Measurements from ENCODE around the gene ABCA2. TPM values are rescaled to one million over a fixed set of nuclear protein-coding genes. Genes with fewer than 3 reads are reported as not detected.
A peak's percentile ranks its signal among the peaks of the same experiment; 100 is the strongest.

The ABCA2 gene, protein sequence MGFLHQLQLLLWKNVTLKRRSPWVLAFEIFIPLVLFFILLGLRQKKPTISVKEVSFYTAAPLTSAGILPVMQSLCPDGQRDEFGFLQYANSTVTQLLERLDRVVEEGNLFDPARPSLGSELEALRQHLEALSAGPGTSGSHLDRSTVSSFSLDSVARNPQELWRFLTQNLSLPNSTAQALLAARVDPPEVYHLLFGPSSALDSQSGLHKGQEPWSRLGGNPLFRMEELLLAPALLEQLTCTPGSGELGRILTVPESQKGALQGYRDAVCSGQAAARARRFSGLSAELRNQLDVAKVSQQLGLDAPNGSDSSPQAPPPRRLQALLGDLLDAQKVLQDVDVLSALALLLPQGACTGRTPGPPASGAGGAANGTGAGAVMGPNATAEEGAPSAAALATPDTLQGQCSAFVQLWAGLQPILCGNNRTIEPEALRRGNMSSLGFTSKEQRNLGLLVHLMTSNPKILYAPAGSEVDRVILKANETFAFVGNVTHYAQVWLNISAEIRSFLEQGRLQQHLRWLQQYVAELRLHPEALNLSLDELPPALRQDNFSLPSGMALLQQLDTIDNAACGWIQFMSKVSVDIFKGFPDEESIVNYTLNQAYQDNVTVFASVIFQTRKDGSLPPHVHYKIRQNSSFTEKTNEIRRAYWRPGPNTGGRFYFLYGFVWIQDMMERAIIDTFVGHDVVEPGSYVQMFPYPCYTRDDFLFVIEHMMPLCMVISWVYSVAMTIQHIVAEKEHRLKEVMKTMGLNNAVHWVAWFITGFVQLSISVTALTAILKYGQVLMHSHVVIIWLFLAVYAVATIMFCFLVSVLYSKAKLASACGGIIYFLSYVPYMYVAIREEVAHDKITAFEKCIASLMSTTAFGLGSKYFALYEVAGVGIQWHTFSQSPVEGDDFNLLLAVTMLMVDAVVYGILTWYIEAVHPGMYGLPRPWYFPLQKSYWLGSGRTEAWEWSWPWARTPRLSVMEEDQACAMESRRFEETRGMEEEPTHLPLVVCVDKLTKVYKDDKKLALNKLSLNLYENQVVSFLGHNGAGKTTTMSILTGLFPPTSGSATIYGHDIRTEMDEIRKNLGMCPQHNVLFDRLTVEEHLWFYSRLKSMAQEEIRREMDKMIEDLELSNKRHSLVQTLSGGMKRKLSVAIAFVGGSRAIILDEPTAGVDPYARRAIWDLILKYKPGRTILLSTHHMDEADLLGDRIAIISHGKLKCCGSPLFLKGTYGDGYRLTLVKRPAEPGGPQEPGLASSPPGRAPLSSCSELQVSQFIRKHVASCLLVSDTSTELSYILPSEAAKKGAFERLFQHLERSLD (N-terminal part only)
- total RNA-seq, result 47.2 TPM
- long read RNA-seq, partial matches to known transcripts, result 10 of 12 reads
- long read RNA-seq, other reads (novel, unspliced or antisense), result 2 of 12 reads

- DNase-seq (ENCODE audit: low spot score), result no peak
Observed at GRCh38 chr9:137027369-137028262, at the start of gene ABCA2. ABCA2 (minus strand) TSS chr9:137028237; CDS start chr9:137028140, 97 bp downstream.

- peak; percentile 91 for DNase-seq (ENCODE audit: low spot score)
Observed at GRCh38 chr9:137077010-137077747, 49.1 kb upstream of the ABCA2 start, which contains the start of gene UAP1L1. UAP1L1 (plus strand) TSS chr9:137077517; CDS start chr9:137077533, 16 bp downstream.

DNA sequence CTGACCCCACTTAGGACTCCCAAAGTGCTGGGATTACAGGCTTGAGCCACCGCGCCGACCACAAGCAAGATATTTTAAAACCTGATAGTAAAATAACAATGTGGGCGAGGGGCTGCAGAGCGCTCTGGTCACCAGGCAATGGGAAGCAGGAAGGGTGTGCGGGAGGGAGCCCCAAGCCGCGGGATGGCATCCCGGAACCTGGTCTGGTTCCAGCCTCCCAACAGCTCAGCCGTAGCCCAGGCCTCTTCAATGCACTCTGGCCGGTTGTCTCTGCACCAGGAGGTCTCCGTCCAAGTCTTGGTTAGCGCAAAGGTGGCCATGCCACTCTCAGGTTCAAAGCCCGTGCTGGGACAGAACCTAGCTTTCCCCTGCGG is 48.6 kb upstream of the ABCA2 start:
- DNase-seq (ENCODE audit: low spot score), result no peak

DNA sequence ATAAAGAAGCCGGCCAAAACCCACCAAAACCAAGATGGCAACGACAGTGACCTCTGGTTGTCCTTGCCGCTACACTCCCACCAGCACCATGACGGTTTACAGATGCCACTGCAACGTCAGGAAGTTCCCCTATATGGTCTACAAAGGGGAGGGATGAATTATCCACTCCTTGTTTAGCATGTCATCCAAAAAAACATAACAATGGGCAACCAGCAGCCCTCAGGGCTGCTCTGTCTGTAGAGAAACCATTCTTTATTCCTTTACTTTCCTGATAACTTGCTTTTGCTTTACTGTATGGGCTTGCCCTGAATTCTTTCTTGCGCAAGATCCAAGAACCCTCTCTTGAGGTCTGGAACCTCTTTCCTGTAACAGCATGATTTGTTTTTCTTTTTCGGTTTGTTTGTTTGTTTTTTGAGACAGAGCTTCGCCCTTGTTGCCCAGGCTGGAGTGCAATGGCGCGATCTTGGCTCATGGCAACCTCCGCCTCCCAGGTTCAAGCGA is 47.3 kb upstream of the ABCA2 start:
- no peak for DNase-seq (ENCODE audit: low spot score)

- no peak for DNase-seq (ENCODE audit: low spot score)
Observed at GRCh38 chr9:137074657-137075274, 46.7 kb upstream of the ABCA2 start.

DNA sequence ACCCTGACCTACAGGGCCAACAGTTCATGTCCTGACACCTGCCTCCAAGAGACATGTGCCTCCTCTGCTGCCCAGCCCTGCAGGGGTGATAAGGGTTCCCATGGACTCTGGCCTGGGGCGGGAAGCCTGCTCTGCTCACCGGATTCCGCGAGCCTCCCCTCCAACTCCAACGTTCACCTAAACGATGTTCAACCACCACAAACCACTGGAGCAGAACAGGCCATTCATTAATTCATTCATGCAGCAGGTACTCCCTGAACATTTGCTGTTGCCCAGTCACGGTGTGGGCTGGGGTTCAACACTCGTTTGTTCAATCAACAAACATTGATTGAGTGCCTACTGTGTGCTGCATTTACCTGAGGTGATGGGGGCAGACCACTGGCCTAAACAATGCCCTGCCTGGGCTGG is 46.0 kb upstream of the ABCA2 start:
- no peak for DNase-seq (ENCODE audit: low spot score)

- DNase-seq (ENCODE audit: low spot score), result no peak
Observed at GRCh38 chr9:137071282-137071681, 43.2 kb upstream of the ABCA2 start.

GRCh38 chr9:137070906-137071275 is 42.9 kb upstream of the ABCA2 start:
- no peak for DNase-seq (ENCODE audit: low spot score)

- peak; percentile 95 for DNase-seq (ENCODE audit: low spot score)
Observed at GRCh38 chr9:137070201-137070905, 42.3 kb upstream of the ABCA2 start, which contains the start of gene SAPCD2. SAPCD2 (minus strand) TSS chr9:137070557; CDS start chr9:137070460, 97 bp downstream.

DNA sequence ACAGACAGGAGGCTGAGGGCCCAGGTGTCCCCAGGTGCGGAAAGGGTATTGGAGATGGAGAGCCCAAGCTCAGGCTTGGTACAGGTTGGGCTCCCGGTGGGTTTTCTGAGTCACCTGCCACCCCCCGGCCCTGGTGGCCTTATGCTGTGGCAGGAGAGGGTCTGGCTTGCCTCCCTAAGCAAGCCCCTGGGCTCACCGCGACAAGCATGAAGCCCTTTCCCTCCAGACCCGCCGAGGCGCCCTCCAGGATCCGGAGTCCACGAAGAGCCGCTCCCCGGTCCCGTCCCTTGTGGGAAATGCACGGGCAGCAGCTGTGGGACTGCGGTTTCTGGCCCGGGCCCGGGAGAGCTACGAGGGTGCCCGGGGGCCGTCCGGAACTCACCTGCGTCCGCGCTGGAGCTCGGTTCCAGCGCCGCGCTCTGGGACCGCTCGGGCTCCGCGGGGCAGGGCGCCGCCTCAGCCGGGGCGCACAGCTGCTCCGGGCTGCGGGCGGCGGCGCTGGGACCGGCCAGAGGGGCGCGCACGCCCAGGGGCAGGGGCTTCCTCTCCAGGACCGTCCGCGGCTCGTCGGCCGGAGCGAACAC is 41.6 kb upstream of the ABCA2 start:
- DNase-seq (ENCODE audit: low spot score), result no peak

GRCh38 chr9:137068539-137069507 is 40.8 kb upstream of the ABCA2 start:
- no peak for DNase-seq (ENCODE audit: low spot score)

DNA sequence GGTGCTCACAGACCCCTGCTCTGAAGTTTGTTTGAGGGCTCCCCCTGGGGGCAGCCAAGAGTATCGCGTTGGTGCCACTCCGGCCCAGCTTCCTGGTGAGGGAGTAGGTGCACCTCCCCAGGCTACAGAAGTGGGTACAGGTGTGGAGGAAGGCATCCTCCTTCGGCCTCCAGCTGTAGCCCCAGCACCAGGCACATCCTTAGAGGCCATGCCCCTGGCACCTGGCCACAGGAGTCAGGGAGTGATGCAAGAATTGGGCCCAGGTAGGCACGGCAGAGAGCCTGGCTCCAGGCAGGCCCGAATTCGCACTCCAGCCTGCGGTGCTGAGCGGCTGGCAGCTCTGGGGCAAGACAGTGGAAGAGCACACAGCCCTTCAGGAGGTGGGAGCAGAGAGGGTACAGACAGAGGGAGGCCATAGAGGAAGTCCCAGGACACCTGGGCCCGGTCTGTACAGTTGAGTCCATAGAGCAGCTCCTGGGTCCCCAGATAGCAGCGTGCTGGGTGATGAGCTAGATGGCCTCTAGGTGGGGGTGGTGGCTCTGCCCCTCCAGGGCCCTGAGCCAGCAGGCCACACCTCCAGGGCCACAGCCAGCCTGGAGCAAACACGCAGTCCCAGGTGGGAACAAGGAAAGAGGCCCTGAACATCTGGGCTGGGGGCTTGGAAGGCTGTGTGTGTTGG is 40.0 kb upstream of the ABCA2 start:
- DNase-seq (ENCODE audit: low spot score), result no peak

DNA sequence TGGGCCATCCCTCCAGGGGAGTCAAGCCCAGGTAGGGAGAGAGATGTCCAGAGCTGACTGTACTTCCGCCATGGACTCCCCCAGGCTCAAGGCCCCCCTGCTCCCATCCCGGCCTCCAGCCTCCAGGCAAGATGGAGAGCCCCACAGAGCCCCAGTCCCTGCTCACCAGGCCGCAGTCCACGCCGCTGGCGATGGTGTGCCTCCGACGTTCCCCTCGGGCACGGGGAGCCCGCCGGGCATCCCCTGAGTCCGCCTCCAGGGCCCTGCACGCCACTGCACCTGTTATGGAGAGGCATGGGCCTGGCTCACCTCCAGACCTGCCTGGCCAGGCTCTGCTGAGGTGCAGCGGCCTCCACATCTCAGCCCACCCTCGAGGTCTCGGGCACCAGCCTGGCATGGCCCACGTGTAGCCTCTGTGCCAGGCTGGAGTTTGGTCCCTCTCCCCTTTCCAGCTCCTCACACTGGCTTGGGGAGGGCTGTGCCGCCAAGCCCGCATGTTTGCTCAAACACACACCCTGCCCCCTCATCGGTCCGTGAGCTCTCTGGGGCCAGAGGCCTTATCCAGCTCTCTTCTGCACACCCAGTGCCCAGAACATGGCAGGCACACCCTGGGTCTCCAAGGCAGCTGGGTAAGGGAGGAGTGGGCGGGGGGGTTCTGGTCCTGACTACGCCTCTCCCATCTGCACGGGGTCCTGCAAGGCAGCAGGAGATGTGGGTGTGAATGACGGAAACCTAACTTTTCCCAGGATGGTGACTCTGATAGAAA is 38.2 kb upstream of the ABCA2 start:
- DNase-seq (ENCODE audit: low spot score), result no peak

DNA sequence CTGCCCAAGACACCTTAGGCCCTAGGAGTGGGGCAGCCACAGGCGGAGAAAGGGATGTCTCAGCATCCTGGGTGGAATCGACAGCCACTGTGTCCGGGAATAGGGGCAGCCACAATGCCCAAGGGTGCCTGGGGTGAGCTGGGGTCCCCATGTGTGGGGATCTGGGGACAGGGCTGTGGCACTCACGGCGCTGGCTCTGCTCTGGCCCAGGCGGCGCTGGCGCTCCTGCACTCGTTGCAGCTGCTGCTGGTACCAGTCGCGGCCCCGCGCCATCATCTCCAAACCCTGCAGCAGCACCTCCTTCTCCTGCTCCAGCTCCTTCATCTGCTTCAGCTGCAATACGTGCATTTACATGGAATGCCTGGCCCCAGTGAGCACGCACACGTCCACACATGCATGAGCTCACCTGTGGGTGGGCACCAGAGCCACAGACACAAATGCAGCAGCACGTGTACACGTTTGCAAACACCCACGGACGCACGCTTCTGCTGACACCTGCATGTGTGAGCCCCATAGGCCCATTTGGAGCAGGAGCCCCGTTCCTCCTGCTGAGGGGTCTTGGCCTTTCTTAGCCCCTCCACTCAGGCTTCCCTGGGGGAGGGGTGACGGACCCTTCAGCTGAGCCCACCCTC is 37.4 kb upstream of the ABCA2 start:
- no peak for DNase-seq (ENCODE audit: low spot score)

DNA sequence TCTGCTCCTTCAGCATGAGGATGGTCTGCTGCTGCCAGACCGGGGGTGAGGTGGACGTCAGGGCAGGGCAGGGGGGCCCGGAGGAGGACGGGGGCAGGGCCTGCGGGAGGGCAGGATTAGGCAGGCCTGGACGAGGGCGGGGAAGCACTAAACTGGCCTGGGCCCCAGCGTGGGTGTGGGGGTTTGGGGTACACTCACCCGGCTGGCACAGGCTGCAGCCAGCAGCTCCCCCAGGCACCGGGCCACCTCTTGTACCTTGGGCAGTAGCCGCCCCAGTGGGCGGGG is 36.8 kb upstream of the ABCA2 start:
- DNase-seq (ENCODE audit: low spot score), result no peak
